ENCODE data around the gene COL5A1.

GRCh38 chr9:134765785-134766184, 124.2 kb downstream of the COL5A1 start:
- TF ChIP-seq, protein P1, sequence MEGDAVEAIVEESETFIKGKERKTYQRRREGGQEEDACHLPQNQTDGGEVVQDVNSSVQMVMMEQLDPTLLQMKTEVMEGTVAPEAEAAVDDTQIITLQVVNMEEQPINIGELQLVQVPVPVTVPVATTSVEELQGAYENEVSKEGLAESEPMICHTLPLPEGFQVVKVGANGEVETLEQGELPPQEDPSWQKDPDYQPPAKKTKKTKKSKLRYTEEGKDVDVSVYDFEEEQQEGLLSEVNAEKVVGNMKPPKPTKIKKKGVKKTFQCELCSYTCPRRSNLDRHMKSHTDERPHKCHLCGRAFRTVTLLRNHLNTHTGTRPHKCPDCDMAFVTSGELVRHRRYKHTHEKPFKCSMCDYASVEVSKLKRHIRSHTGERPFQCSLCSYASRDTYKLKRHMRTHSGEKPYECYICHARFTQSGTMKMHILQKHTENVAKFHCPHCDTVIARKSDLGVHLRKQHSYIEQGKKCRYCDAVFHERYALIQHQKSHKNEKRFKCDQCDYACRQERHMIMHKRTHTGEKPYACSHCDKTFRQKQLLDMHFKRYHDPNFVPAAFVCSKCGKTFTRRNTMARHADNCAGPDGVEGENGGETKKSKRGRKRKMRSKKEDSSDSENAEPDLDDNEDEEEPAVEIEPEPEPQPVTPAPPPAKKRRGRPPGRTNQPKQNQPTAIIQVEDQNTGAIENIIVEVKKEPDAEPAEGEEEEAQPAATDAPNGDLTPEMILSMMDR (IDR thresholded peaks at IDR 0.05; ENCODE audit: borderline replicate concordance, extremely low read depth, low read length, poor library complexity, severe bottlenecking): no peak
- no peak for TF ChIP-seq EZH2 (IDR thresholded peaks at IDR 0.05; ENCODE audit: borderline replicate concordance, low read depth, low read length, severe bottlenecking)

All from DND-41 (cell line).